ELF-1 (cell line): Measurements from ENCODE around the gene EPB41L4B.
"Not testable (repeated sequence)": the region's sequence is repeated elsewhere in the genome, so short reads cannot be mapped to it uniquely, and the experiment has no call there.

Experiments
- DNase-seq: peaks from one replicate; pipeline ENCODE4 v3.0.0-alpha.2; 2016; ENCODE audit warnings: low read depth, low spot score

Gene EPB41L4B

GRCh38 chr9:109299891-109300290, 21.0 kb downstream of the EPB41L4B start:
- no peak for DNase-seq

- no peak for DNase-seq
Measured at GRCh38 chr9:109297899-109298298, 23.0 kb downstream of the EPB41L4B start.

GRCh38 chr9:109295221-109296130, 25.4 kb downstream of the EPB41L4B start:
- no peak for DNase-seq

DNA sequence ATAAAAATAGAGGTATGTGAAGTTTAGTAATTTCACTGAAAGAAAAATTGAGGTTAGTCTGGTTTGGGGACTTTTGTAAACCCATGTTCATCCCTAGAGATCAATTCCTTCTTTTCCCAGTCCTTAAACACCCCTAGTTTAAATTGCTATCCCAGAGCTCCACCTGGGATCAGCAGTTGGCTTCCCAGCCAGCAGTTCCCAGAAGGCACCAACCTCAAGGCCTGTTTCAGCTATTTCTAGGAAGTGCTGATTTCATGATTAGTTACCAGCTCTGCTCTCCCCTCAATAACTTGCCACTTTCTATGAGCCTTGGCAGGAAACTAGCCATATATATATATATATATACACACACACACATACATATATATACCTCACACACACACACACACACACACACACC, 30.5 kb downstream of the EPB41L4B start:
- DNase-seq: no peak

- peak; percentile 4 for DNase-seq
Measured at GRCh38 chr9:109289931-109290330, 30.9 kb downstream of the EPB41L4B start.

DNA sequence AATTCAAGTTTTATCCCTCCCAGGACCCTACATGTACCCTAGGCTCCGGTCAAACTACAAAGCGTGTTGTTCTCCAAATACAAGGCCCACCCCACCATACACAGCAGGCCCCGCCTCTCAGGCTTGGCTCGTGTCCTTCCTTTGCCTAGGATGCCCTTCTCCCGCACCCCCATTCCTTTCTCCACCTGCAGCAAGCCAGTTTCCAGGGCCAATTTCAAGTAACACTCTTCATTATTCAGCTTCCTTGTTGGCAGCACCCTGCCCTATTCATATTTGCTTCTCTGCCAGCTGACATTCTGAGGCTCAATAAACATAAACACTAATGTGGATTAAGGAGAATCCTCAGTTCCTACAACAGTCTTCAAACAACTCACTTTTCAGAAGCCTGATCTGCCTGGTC, 31.7 kb downstream of the EPB41L4B start:
- no peak for DNase-seq

GRCh38 chr9:109286981-109287380, 33.9 kb downstream of the EPB41L4B start:
- no peak for DNase-seq

GRCh38 chr9:109286571-109286977, 34.3 kb downstream of the EPB41L4B start:
- DNase-seq: no peak

- not testable (repeated sequence) for DNase-seq
Measured at GRCh38 chr9:109283672-109284071, 37.2 kb downstream of the EPB41L4B start.

GRCh38 chr9:109283012-109283411, 37.8 kb downstream of the EPB41L4B start:
- no peak for DNase-seq

GRCh38 chr9:109282302-109282701, 38.6 kb downstream of the EPB41L4B start:
- no peak for DNase-seq

GRCh38 chr9:109281518-109281917, 39.3 kb downstream of the EPB41L4B start:
- DNase-seq: no peak

- DNase-seq: no peak
Measured at GRCh38 chr9:109278848-109279247, 42.0 kb downstream of the EPB41L4B start.

DNA sequence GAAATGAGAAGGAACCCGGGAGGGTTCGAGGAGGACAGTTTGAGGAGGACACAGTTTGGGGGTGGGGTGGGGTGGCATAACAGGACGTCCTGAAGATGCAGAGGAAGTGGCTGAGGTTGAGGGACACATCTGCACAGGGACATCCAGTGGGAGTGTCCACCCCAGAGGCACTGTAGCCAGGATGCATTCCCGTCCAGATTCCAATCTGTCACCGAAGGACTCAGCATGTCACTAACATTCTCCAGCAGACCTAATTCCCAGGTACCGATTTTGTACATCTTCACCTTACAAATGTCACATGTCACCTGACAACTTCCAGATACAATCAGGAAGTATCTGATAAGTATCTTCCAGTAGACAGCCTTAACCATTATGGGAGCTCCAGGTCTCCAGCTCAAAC, 42.6 kb downstream of the EPB41L4B start:
- DNase-seq: peak; percentile 19

- DNase-seq: no peak
Measured at GRCh38 chr9:109277451-109277850, 43.4 kb downstream of the EPB41L4B start.

GRCh38 chr9:109276469-109277440, 44.1 kb downstream of the EPB41L4B start:
- DNase-seq: no peak

DNA sequence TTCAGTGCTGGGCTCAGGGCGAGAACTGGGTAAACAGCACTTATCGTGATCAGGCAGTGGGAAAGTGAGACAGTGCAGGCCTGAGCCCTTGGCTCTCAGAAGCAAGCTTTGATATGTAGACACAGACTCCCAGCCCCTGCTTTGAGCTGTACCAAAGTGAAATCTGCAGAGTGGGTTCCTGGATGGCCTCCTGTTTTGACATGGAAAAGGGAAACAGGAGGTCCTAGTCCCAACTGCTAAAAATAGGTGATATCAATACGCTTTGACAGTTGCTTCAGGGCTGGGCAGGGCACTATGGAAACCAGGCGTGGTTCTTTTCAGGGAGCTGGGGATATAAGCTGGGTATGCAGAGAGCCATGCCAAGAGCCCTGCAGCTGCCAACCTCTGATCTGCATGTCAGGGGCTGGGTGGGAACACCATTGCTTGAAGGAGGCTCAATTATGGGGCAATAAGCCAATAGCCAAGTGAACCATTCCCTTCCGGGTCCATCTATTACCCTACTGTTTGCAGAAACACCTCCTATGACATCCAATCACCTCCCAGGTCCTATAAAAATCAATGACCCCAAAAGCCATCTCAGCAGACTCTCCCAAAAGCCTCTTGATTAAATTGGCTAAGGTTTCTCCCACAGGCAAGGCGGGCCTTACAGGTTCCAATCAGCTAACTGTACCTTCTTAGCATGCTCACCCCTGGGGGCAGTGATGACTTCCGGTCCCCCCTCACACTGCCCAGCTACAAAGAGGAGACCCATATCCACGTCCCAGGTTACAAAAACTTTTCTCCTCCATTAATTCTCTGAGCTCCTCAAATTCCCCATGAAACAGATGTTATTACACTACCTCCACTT, 45.8 kb downstream of the EPB41L4B start:
- DNase-seq: no peak

DNA sequence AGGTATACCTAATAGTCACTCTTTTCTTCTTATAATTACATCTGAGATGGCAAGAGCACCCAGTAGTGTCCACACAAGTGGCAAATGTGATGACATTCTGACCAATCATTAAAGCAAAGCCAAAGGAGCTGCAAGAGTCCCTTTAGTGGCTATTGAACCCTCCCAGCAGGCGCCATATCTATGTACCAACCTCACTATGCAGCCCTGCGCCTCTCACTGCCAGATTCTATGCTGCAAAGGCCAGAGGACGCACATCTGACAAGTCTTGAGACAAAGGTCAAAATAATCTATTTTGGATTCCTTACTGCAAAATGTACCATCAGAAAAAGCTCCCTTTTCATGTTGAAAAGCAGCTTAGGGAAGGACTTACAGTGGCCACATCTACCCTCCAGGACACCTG, 47.0 kb downstream of the EPB41L4B start:
- DNase-seq: no peak

GRCh38 chr9:109272745-109273144, 48.1 kb downstream of the EPB41L4B start:
- DNase-seq: no peak

GRCh38 chr9:109272045-109272444, 48.8 kb downstream of the EPB41L4B start:
- DNase-seq: no peak
